Body of pancreas (tissue), 4 donors: ENCODE results near the gene THPO. TPM values are rescaled to one million over a fixed set of nuclear protein-coding genes. Genes with fewer than 3 reads are reported as not detected.

Experiments used
- ATAC-seq: fragments of 150-250 bp; one replicate; pipeline ENCODE4 v1.9.1; 2016
- DNase-seq, 4 donors: peaks; one replicate each; pipeline ENCODE4 v3.0.0-alpha.2; 2019
- H3K27ac ChIP-seq, 4 donors: fragments of 200-600 bp; sonication (generic); 1 replicate in 3 of 4; 2 replicates in 1 of 4; pipeline versions ENCODE4 v1.5.1 to v1.6.1; 2016 to 2019; ENCODE audit warnings: mild to moderate bottlenecking in 1 of 4, mixed read lengths in 1 of 4, moderate library complexity in 1 of 4
- H3K27me3 ChIP-seq, 2 donors: fragments of 200-600 bp; sonication (generic); one replicate each; pipeline ENCODE4 v1.6.0; 2016; ENCODE audit warnings: mild to moderate bottlenecking in 1 of 2
- H3K36me3 ChIP-seq, 2 donors: fragments of 200-600 bp; sonication (generic); replicated peaks in 1 of 2; 2 replicates each; pipeline ENCODE4 v1.5.1; 2016; ENCODE audit warnings: low read depth in 2 of 2; ENCODE audit not compliant: insufficient read depth in 1 of 2
- H3K4me1 ChIP-seq: fragments of 200-600 bp; sonication (generic); one replicate; pipeline ENCODE4 v1.6.0; 2016
- H3K4me3 ChIP-seq, 2 donors: fragments of 200-600 bp; sonication (generic); 1 replicate in 1 of 2; 2 replicates in 1 of 2; pipeline ENCODE4 v1.5.1; 2016 to 2019
- H3K9me3 ChIP-seq, 3 donors: fragments of 200-600 bp; sonication (generic); 1 replicate in 2 of 3; 2 replicates in 1 of 3; pipeline ENCODE4 v1.5.1; 2016
- CTCF ChIP-seq, 7 experiments: fragments of 450-650 bp in 4 of 7; fragments of 200-600 bp in 3 of 7; sonication (generic) in 3 of 7; IDR thresholded peaks; one replicate each; pipeline ENCODE4 v1.5.1; 2016 to 2019; ENCODE audit warnings: antibody characterized with exemption in 7 of 7
- POLR2A ChIP-seq, 3 donors: fragments of 450-650 bp; IDR thresholded peaks; one replicate each; pipeline ENCODE4 v1.6.1; 2016; ENCODE audit warnings: antibody characterized with exemption in 3 of 3, mild to moderate bottlenecking in 2 of 3
- WGBS, 2 donors: methylation state at CpG; one replicate each; pipeline ENCODE4 v1.1.5; 2017; 5-methylcytosine and 5-hydroxymethylcytosine counted together
- intact Hi-C: fragments of 100-400 bp; cut with DNase I; formaldehyde crosslinking; loops from one replicate; pipeline ENCODE4 v1.15.1; 2023
- total RNA-seq, 2 donors: library from RNA; depleted of rRNA; stranded (reverse); fragments of >200 nt; gene quantifications; one replicate each; pipeline ENCODE4 v1.1.0, GENCODE V29; 2016

The THPO gene
- total RNA-seq, 2 donors from 2014 or later = not detected

GRCh38 chr3:184360070-184360928, 17.7 kb downstream of the THPO start:
- Histone ChIP-seq H3K9me3 (no peaks in the 10 kb centered on the region), H3K36me3 (peaks cover 0 to 3% of the 10 kb centered on the region in 2 donors), H3K4me1 (peaks cover 36% of the 10 kb centered on the region), H3K4me3 (peak overlapping the region in 1 of 2 donors; percentile 25), H3K27ac (peak overlapping the region in 3 of 4 donors; percentile 95 to 97 (median 96)), H3K27me3 (no peaks in the 10 kb centered on the region)
- DNase-seq (peak in 1 of 4 donors; percentile 11), ATAC-seq (no peak)
- 67 to 68% methylated on average over 12 of the region's 12 CpGs for WGBS, 2 donors
- TF ChIP-seq CTCF (IDR thresholded peaks at IDR 0.05) = no peak
- peak in 2 of 3 donors; percentile 36 to 41 for TF ChIP-seq POLR2A (IDR thresholded peaks at IDR 0.05)
- intact Hi-C loops = no loop called here

GRCh38 chr3:184359610-184360009, 18.4 kb downstream of the THPO start:
- Histone ChIP-seq H3K9me3 (no peaks in the 10 kb centered on the region), H3K4me1 (peaks cover 31% of the 10 kb centered on the region), H3K27me3 (no peaks in the 10 kb centered on the region), H3K36me3 (no peaks in the 10 kb centered on the region), H3K27ac (peak overlapping the region in 3 of 4 donors; percentile 95 to 97 (median 96)), H3K4me3 (no peak overlapping the region)
- no peak for TF ChIP-seq CTCF (IDR thresholded peaks at IDR 0.05)
- ATAC-seq (no peak), DNase-seq (peak; percentile 43 to 52 (median 50))
- intact Hi-C loops = no loop called here
- WGBS, 2 donors = 63 to 69% methylated on average over 9 of the region's 9 CpGs

GRCh38 chr3:184358921-184359350, 19.1 kb downstream of the THPO start:
- Histone ChIP-seq H3K9me3 (no peaks in the 10 kb centered on the region), H3K4me3 (no peak overlapping the region), H3K27ac (peak overlapping the region in 3 of 4 donors; percentile 95 to 97 (median 96)), H3K36me3 (no peaks in the 10 kb centered on the region), H3K27me3 (no peaks in the 10 kb centered on the region), H3K4me1 (peaks cover 30% of the 10 kb centered on the region)
- DNase-seq = peak in 1 of 4 donors; percentile 12
- intact Hi-C loops = no loop called here
- no peak for ATAC-seq
- TF ChIP-seq POLR2A (IDR thresholded peaks at IDR 0.05) (no peak), CTCF (IDR thresholded peaks at IDR 0.05) (no peak)
- 31 to 41% methylated on average over 10 to 14 of the region's 14 CpGs for WGBS, 2 donors

GRCh38 chr3:184358124-184358767, 19.8 kb downstream of the THPO start:
- WGBS, 2 donors = 88 to 97% methylated on average over 5 to 12 of the region's 12 CpGs
- DNase-seq = no peak
- Histone ChIP-seq H3K27ac (no peak overlapping the region), H3K9me3 (no peaks in the 10 kb centered on the region), H3K36me3 (no peaks in the 10 kb centered on the region), H3K4me3 (no peak overlapping the region), H3K27me3 (no peaks in the 10 kb centered on the region), H3K4me1 (peaks cover 27% of the 10 kb centered on the region)
- no peak for ATAC-seq
- intact Hi-C loops = no loop called here
- TF ChIP-seq CTCF (IDR thresholded peaks at IDR 0.05) (no peak), POLR2A (IDR thresholded peaks at IDR 0.05) (no peak)
